NOMO-1 treated with DMSO at 0.1 percent for 48 hours (cell line): ENCODE data around the gene FIP1L1.
"Not testable (repeated sequence)": the region's sequence is repeated elsewhere in the genome, so short reads cannot be mapped to it uniquely, and the experiment has no call there.

Experiments
- DNase-seq: peaks from one replicate; lab custom pipeline; 2025; ENCODE audit not compliant: unreplicated experiment; lab: John Stamatoyannopoulos, UW

The FIP1L1 gene

GRCh38 chr4:53377319-53378170 lies at the start of gene FIP1L1:
TSS of gene FIP1L1 (plus strand) at chr4:53377641. CDS start at chr4:53377839, 198 bp downstream.
- DNase-seq = peak; percentile 78

- not testable (repeated sequence) for DNase-seq
These were observed 42.5 kb upstream of the FIP1L1 start for GRCh38 chr4:53334916-53335315.

- not testable (repeated sequence) for DNase-seq
These were observed 37.3 kb upstream of the FIP1L1 start for GRCh38 chr4:53340145-53340544.

GRCh38 chr4:53346392-53346791 lies 31.0 kb upstream of the FIP1L1 start:
- DNase-seq = not testable (repeated sequence)

GRCh38 chr4:53346920-53347852 lies 30.3 kb upstream of the FIP1L1 start:
- no peak for DNase-seq

- no peak for DNase-seq
These were observed 29.4 kb upstream of the FIP1L1 start for GRCh38 chr4:53348046-53348445.

GRCh38 chr4:53349091-53349491 lies 28.4 kb upstream of the FIP1L1 start:
- no peak for DNase-seq

- DNase-seq = no peak
These were observed 23.3 kb upstream of the FIP1L1 start for GRCh38 chr4:53354012-53354722.

GRCh38 chr4:53355930-53356521 lies 21.4 kb upstream of the FIP1L1 start:
- peak; percentile 29 for DNase-seq

GRCh38 chr4:53361451-53361850 lies 16.0 kb upstream of the FIP1L1 start:
- DNase-seq = no peak

GRCh38 chr4:53362093-53362492 lies 15.3 kb upstream of the FIP1L1 start:
- DNase-seq = no peak

GRCh38 chr4:53364624-53365023 lies 12.8 kb upstream of the FIP1L1 start:
- DNase-seq = no peak

GRCh38 chr4:53365121-53365485 lies 12.3 kb upstream of the FIP1L1 start:
- peak; percentile 49 for DNase-seq

- peak; percentile 94 for DNase-seq
These were observed 11.7 kb upstream of the FIP1L1 start, which contains the start of gene SCFD2 for GRCh38 chr4:53365486-53366300. TSS of gene SCFD2 (minus strand) at chr4:53366061.

GRCh38 chr4:53366301-53366716 lies 11.1 kb upstream of the FIP1L1 start:
- no peak for DNase-seq

GRCh38 chr4:53367721-53368120 lies 9.7 kb upstream of the FIP1L1 start:
- DNase-seq = no peak

- no peak for DNase-seq
These were observed 6.4 kb upstream of the FIP1L1 start for GRCh38 chr4:53371049-53371448.

- DNase-seq = no peak
These were observed 5.5 kb upstream of the FIP1L1 start for GRCh38 chr4:53371843-53372521.

- no peak for DNase-seq
These were observed 2.6 kb upstream of the FIP1L1 start for GRCh38 chr4:53374777-53375258.
